DMS 273 treated with DMSO at 0.1 percent for 48 hours (cell line): Measurements from ENCODE around the gene ICA1.

Source experiments
- DNase-seq: peaks from one replicate; lab custom pipeline; 2025; lab: John Stamatoyannopoulos, UW

ICA1 gene

GRCh38 chr7:8227261-8227660 lies 34.7 kb downstream of the ICA1 start:
- no peak for DNase-seq

DNA sequence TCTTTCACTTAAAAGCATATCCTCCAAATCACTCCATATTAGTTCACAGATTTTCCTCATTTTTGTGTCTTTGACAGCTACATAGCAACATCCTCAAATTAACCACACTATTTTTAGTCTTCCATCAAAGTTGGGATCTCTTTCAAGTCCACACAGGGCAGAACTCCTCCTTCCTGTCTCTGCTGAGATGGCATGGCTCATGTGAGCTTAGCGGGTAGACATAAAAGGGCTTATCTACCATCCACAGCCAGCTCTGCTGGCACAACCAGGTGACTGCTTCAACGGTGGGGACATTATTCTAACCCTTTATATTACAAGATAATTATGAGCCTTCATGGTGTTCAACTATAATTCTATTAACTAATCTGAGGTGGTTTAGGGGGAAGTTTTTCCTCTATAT lies 35.5 kb downstream of the ICA1 start:
- DNase-seq: no peak

DNA sequence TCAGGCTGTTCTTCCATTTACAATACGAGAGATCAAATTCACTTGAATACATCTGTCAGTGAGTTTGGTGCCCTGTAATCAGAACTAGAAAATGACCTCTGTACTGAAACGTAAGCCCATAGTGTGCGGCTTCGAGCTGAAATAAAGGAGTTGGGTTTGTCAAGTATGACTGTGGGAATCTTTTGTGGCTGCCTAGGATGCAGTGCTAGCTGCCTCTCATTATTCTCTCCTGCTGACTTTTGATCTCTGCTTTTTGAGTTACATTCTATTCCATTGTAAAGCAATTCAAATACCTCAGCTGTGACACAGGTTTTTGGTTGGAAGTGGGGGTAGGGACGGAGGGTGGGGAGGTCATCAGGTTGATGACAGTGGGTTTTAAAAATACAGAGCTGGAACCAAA lies 40.4 kb downstream of the ICA1 start:
- DNase-seq: no peak

GRCh38 chr7:8221101-8221495 lies 40.9 kb downstream of the ICA1 start:
- no peak for DNase-seq

DNA sequence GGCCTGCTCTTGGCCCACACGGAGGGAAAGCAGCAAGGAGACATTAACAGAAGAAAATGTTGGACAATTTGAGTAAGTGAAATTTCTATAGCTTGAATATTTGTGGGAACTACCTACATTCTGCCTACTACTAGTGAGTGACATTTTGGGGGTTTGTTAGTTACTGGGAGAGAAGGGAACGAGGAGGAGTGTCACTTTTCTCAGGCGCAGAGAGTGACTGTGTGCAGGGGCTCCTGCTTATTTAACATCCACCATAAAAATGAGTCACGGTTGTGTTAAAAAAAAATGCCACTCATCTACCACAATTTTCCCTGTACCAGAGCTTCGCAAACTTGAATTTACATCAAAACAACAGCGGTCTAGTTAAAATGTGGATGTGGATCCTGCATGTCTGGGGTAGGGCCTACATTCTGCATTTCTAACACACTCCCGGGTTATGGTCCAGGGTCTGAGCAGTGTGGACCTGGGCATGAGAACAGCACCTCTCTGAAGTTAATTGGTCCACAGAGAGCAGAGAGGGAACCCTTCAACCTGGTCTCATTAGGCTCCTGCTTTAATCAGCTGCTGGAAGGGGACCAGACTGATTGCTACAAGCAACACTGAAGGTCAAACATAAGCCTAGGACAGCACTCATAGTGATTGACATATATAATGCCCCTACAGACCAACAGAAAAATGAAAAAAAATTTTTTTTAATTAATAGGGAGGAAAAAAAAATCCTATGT lies 41.4 kb downstream of the ICA1 start:
- DNase-seq: no peak

- peak; percentile 52 for DNase-seq
Measured at GRCh38 chr7:8217200-8218068, 44.5 kb downstream of the ICA1 start.

DNA sequence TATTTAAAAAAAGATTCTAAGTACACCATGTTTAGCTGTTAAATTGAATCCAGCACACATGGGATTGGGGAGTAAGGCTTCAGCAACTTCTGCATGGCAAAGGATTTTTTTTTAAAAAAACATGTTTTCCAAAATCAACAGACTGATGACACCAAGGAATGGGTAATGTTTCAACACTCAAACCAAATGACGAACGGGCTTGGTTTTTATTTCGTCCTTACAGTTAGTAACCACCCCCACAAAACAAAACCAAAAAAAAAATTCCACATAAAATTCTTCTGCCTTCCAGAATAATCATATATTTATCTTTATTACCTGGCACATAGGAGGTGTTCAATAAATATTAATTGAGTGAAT lies 45.7 kb downstream of the ICA1 start:
- no peak for DNase-seq

GRCh38 chr7:8215648-8216333 lies 46.2 kb downstream of the ICA1 start:
- no peak for DNase-seq

- DNase-seq: no peak
Measured at GRCh38 chr7:8214244-8214824, 47.6 kb downstream of the ICA1 start.

DNA sequence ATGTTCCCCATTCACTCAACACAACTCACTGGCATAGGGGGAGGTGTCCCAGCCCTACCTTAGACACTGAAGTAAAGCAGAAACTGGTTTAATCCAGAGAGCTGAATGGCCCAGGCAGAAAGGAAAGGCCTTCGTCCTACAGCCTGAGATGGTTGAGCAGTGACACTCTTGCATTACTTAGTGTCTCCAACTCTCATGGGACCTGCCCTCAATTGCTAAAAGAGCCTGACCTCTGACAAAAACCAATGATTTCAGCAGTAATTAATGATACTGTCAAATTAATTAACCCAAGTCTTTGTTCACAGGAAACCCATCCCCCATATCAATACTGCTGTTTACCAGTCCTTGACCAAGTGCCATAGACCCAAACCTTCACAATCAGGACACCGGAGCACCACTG lies 48.6 kb downstream of the ICA1 start:
- no peak for DNase-seq

GRCh38 chr7:8212638-8213037 lies 49.3 kb downstream of the ICA1 start:
- DNase-seq: no peak

DNA sequence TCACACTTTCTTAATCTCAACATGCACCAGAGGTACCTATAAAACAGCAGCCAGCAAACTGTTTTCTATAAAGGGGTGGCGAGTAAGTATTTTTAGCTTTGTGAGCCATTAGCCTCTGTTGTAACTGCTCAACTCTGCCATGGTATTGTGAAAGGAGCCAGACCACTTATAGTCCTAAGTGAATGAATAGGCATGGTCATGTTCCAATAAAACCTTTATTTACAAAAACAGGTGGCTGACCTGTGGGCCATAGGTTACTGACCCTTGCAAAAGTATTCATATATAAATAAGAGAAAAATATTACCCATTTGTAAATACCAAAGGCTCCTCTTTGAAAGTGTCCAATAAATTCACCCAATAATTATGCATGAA lies 50.3 kb downstream of the ICA1 start:
- DNase-seq: no peak

DNA sequence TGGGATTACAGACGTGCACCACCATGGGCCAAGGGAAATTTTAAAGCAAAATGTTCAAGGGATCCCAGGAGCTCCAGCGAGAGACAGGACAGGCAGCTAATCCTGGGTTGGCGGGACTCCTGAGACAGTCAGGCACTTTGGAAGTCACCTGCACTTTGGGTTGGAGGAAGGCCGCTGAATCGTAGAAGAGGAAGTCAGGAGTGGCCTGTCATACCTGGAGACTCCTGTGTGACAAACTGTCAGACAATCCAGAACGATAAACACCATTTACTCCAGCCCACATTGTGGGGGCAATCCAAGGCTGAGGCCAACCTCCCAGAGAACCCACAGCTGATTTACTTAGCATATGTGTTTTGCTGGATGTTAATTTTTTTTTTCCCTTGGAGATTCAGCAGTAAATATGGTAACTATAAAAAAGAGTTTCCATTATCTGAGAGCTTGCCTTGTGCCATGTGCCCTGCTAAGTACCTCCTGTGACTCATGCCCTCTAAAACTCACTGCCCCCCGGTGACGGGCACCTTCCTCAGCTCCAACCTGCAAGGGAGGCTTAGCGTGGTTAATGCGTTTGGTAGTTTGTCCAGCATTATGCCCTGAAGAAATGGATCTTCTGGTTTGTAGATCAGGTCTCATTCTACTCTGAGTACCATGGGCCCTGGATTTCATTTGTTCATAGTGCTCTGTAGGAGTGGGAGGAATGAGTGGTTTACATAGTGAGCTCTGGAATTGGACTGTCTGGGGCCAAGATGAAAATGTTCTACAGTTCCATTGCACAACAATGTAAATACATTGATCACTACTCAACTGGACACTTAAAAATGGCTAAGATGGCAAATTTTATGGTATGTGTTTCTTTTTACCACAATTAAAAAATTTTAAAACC lies 50.9 kb downstream of the ICA1 start:
- DNase-seq: no peak

GRCh38 chr7:8209353-8209752 lies 52.6 kb downstream of the ICA1 start:
- DNase-seq: no peak

DNA sequence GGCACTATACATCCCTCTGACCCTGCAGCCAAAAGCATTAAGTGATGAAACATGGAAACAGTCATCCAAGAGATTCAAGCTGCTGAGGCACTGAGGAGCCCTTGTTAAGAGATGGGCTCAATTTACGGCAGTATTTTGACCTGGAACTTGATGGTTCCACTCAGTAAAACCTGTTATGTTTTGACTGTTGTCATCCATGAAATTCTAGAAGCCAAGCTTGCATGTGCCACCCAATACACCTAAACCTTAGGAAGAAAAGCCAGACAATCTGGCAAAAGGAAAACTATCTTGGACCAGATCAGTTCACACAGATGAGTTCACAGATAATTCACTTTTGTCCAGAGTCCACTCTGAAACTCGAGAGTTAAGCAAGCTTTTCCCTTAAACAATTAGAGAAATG lies 53.2 kb downstream of the ICA1 start:
- DNase-seq: no peak

- DNase-seq: no peak
Measured at GRCh38 chr7:8206956-8207355, 55.0 kb downstream of the ICA1 start.

DNA sequence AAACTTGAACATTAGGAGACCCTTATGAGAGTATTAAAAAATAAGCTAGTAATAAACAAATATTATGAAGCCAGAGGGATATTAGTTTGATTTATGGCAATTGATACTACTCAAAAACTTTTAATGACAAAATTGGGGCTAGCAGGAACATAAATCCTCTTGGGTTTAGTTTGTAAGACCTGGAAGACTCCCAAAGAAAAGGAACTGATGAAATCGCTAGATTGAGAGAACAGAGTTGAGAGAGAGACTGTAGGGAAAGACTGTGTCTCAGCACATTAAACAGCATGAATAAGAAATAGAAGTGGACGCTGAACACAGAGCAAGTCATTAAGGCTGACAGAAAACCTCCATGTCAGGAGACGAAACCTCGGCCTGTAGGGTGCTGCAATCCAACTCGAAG lies 56.4 kb downstream of the ICA1 start:
- no peak for DNase-seq

DNA sequence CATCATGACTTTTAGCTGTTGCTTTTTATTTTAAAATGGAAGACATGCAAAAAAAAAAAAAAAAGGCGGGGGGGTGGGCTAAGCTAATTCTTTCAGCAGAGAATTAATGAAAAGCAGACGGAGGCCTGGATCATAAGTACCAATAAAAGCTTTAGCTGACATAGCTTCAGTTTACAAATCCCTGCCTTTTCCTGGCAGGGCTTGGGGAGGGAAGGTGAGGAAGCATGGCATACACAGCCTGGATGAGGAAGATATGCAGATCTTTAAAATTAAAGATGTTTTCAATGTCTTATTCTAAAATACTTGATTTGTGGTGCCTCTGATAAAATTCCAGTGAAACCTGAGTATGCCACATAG lies 57.0 kb downstream of the ICA1 start:
- DNase-seq: no peak

- no peak for DNase-seq
Measured at GRCh38 chr7:8204339-8205030, 57.5 kb downstream of the ICA1 start.

DNA sequence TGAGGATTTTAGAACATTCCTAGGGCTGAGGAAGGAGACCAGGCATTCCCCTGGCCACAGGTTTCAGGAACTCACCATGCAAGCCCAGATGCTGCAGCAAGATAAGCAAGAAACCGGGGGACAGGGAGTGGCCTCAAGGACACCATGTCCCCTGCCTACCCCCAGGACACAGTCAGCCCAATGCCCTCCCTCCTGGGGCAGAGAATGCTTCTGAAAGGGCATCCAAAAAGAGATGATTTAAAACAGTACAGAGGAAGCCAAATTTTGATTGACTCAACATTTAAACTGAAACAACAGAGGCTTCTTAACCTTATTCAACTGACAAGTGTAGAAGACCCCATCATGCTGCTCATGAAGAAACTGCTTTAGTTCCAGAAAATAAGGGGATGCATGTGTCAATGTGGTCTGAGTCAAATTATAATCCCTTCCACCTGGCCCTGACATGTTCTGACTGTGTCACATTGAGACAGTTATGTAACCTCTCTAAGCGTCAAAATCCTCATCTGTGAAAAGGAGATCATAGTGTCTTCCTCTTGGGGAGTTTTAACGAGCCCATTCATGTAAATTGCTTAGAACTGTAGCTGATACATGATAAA lies 60.0 kb downstream of the ICA1 start:
- DNase-seq: no peak

GRCh38 chr7:8200717-8201116 lies 61.2 kb downstream of the ICA1 start:
- no peak for DNase-seq
